Raji (cell line): Measurements from ENCODE around the gene KCNQ1.

Source experiments
- POLR2A ChIP-seq: IDR thresholded peaks from 2 replicates; pipeline ENCODE4 v1.6.1; 2011; ENCODE audit warnings: low read depth, low read length, control low read depth; ENCODE audit not compliant: insufficient read depth

The KCNQ1 gene

DNA sequence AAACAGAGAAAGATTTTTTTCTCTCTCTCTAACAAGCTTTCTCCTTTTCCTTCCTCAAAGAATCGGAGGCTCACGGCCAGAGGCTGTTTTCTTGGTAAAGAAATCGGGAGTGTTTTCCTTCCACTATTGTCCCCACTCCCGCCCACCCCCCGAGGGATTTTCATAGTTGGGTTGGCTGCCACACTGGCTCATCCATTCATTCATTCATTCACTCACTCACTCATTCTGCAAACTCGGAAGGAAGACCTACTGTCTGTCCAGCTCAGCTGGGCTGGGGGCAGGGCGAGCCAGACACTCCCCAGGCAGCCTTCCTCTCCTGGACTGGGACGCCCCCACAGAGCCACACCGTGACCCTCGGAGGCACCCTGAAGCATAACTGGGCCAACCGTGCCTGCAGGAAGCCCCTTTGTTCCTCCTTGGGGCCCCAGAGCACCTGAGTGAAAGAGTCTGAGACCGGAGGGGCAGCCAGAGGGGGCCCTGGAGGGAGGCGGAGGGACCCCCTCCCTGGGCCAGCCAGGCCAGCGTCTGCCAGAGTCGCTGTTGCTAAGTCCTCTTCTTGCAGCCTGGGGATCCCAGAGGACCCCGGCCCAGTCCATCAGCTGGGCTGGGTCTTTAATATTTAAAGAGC is 423.8 kb downstream of the KCNQ1 start:
- no peak for TF ChIP-seq POLR2A

DNA sequence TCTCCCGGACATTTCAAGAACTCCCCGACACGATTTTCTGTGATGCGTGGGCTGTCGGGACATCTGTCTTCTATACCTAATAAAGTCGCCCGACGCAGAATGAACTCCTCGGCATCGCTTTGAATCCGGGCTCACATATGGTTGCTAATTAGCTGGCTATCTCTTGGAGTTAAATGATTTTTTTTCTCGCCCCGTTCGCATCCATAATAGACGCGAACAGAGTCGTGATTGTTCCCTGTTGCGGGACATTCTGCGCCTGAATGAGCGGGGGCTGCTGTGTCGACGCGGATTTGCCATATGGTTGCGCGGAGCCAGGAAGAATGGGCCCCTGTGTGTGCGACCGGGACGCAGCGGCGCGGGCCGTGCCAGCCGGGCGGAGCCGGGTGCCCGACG is 424.3 kb downstream of the KCNQ1 start:
- no peak for TF ChIP-seq POLR2A

DNA sequence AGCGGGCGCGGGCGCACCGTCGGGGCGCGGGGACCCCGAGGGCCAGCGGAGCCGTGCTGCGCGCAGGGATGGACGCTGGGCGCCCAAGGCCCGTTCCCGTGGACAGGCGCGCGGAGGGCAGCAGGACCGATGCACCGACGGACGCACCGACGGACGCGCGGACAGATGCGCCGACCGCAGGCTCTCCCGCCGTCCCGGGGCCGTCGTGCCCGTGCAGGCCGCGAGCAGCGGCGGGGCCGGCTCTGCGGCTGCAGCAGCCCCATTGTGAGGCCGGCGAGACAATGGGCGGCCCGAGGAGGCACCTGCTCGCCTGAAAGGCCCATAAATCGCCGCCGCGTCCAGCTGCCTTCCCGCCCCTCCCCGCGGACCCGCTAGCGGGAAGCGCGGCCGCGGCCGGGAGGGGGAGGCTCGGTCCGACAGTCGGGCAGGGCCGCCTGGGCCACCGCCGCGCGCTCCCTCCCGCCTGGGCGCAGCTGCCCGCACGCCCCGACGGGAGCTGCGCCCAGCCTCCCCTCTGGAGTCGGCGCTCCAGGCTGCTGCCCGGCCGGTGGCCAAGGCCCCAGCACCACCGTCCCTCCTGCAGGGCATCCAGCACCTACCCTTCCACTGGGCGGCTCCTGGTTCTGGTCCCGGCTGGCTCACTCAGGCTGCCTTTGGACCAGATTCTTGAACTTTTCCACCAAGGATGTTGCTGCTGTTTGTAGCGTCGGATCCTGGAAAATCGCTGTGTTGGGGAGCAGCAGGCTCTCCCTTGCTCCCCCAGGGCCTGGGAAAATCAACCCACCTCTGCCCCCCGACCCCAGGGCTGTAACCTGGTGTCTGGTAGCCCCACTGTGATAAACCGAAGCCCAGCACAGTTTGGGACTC is 425.0 kb downstream of the KCNQ1 start:
- no peak for TF ChIP-seq POLR2A

DNA sequence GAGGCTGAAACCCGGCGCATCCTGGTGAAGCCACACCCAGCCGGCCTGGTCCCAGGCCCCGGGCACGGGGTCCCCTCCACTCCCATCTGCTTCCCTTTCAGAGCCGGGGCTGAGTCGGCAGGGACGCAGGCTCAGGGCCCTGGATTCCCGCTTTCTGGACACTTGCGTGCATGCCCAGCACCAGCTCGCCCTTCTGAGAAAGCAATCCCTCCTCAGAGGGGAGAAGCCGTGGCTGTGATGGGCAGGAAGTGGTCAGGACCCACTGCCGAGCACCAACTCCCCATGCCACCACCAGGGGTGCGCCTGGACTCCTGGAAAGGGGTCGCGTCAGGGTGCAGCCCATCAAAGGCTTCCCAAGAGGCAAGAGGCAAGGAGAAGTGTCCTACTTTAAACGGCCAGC is 425.7 kb downstream of the KCNQ1 start:
- no peak for TF ChIP-seq POLR2A

DNA sequence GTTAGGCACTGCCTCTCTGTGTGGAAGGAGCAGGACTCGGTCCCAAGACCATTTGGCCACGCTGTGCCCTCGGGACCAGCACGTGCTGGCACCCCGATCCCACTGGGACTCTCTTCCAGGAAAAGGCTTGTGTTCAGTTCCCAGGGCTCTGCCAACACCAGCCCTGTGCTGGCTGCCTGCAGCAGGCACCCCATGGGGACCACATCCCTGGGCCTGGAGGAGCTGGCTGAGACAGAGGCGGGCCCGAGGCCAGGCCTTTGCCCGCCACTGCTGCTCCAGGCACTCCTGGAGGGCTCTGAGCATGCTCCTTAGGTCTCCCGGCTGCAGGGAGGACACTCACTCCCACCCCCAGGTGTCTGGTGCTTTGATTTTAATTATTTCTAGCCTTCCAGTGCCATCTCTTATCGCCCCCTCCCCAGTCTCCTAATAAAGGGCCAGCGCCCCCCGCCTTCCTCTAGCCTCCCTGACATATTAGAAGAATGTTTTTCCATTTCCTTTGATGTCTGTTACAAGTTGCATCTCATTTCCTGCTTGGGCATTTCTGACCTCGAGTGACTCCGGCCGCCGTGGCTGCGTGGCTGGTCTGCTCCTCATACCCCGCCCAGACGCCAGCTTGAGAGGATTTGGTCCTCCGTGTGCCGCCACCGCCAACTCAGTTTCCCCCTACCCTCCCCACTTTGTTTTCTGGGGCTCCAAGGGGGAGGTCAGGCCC is 426.3 kb downstream of the KCNQ1 start:
- TF ChIP-seq POLR2A, result no peak

DNA sequence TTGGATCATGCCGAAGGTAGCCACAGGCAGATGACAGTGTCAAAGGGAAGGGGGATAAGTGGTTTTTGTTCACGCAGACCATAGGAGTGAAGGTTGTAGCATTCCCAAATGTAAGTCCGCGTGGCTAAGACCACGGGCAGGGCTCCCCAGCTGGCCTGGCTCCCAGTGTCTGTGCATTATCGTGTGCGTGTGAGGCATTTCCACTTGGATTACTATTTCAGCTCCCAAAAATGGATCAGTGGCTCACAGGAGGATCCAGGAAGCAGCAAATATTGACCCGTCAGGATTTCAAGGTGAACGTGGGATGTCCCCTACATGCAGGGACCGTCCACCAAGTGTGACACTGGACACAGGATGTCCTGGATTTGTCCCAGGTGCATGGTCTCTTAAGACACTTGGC is 430.2 kb downstream of the KCNQ1 start:
- TF ChIP-seq POLR2A, result no peak

DNA sequence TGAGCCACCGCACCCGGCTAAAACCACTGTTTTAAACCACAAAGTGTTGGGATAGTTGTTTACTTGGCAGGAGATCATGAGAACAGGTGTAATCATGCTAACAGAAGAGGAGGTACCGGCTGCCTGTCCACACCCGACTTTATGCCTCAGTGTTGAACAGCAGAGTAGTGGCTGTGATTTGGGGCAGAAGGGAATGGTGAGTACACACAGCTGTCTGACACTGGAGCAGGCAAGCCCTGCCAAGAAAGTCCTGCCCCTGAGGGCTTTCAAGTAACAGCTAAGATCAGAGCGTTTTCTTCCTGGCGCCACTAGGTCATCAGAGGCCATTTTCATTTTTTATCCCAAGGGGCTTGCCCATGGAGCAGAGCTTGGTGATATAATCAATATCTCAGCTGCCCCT is 432.7 kb downstream of the KCNQ1 start:
- no peak for TF ChIP-seq POLR2A

DNA sequence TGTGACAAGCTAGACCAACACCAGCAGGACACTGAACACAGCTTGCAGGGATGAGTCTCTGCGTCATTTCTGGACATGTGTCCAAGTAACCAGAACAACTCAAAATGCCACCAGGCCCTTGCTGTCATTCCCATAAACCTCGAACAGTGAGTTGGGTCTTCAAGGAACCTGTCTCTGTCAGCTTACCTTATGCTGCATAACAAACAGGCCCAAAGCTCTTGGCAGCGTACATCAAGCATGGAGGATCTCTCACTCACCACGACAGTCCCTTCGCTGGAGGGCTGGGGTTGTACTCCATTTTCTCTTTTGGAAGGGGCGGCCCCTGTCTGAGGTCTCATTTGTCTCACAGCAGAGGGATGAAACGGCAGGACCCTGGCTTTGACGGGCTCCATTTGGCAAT is 434.0 kb downstream of the KCNQ1 start:
- no peak for TF ChIP-seq POLR2A

DNA sequence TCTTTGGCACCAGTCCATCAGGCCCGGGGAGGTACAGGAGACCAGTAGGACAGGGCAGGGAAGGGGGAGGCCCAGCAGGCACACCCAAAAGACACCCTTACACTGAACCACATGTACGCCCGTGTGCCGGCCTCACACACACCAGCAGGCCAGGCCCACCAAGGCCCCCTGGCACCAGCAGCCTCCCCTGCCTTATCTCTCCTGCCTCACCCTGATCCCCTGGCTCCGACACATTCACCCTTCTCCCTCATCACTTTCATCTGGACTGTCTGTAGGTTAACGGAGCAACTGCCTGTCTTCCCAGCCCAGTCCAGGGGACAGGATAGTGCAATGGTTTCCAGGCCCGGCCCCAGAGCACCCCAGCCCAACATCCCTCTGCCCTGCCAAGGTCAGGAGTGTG is 435.8 kb downstream of the KCNQ1 start:
- TF ChIP-seq POLR2A, result no peak

DNA sequence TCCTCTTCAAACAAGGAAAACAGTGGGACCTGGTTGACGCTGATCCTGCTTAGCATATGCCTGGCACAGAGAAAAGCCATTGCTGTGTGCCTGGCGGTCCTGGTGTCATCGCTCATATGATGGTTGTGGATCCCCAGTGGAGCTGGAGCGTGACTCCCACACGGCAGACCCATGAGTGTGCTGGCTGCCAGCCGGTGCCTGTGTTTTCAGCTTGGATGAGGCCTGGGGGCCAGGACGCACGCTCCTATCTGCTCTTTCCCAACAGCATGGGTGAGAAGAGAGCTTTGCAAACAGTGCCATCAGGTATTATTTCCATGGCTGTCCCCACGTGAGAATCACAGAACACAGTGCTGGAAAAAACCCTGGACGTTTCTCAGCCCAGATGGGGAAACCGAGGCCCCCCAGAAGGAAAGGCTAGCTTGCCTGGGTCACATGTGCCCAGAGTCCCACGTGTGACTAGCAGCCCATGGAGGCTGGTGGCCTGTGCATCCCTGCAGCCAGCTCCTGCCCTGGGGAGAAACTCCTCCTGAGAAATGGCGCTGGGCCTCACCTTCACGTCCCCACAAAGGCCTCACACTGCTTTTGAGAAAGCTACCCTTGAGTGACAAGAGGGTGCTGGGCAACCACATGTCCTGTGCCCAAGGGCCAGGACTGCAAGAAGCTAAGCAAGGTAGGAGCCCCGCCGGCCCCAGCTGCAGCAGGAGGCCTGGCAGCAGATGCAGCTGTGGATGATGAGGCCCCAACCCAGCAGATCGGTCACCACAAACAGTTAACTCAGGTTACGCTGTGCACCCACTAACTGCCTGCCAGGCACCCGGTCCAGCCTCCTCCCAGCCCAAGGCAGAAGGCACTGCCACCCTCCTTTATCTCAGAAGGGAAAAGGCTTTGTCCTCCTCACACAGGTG is 436.5 kb downstream of the KCNQ1 start:
- TF ChIP-seq POLR2A, result no peak

DNA sequence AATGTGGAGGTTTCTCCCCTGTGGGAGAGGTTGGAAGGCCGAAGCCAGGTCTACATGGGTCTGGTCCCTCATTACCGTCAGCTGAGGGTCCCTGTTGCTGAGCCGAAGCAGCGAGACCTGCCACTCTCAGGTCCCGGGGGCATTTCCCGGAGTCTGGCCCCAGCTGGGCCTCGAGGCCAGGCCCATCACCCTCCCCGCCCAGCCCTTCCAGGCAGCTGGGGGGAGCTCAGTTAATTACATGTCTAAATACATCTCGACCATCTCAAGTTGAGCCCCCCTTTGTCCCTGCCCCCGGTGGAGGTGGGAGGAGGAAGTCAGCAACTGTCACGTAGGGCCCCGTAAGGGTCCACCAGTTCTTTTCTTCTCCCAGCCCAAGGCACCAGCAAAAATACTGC is 437.2 kb downstream of the KCNQ1 start:
- TF ChIP-seq POLR2A, result no peak

DNA sequence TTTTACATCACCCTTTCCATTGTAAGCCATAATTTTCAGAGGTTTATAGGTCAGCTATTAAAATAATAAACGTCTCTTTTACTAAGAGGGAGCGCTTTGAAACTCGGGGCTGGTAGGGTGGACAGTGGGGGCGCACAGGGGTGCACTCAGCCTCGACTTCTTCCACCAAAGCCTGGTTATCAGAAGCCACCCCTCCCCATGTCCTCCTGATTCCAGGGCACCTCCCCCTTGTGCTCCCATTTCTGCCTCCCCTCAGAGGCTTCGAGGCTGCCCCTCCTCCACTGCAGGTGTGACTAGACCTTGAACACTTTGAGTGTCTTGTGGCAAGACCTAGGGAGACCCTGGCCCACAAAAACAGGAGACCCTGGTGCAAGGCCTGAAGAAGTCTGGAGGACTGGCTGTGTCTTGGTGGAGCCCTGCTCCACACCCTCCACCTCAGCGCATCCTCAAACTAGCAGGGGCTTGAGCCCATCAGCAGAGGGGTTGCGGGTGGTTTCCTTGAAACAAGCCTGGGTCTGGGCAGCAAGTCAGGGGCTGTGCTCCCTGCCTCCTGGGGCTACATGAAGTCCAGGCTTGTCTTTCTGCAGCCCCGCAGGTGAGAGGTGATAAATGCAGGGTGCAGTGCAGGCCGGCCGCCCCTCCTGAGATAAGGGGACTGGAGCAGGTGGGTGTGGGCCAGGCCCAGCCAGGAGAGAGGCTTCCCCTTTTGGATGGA is 437.7 kb downstream of the KCNQ1 start:
- no peak for TF ChIP-seq POLR2A

DNA sequence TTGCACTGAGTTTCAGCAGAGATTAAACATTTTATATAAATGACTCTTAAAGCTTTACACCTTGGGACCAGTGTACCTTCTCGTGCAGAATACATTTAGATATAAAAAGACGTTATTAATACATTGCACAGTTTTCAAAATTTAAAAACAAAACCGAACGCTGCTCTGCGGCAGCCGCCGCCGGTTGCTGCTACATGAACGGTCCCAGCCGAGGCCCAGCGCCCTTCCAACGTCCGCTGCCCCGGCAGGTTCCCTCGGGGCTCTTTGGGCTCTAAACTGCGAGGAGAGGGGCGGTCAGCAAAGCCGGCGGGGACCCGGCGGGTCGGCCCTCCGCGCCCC is 438.8 kb downstream of the KCNQ1 start:
- TF ChIP-seq POLR2A, result no peak

DNA sequence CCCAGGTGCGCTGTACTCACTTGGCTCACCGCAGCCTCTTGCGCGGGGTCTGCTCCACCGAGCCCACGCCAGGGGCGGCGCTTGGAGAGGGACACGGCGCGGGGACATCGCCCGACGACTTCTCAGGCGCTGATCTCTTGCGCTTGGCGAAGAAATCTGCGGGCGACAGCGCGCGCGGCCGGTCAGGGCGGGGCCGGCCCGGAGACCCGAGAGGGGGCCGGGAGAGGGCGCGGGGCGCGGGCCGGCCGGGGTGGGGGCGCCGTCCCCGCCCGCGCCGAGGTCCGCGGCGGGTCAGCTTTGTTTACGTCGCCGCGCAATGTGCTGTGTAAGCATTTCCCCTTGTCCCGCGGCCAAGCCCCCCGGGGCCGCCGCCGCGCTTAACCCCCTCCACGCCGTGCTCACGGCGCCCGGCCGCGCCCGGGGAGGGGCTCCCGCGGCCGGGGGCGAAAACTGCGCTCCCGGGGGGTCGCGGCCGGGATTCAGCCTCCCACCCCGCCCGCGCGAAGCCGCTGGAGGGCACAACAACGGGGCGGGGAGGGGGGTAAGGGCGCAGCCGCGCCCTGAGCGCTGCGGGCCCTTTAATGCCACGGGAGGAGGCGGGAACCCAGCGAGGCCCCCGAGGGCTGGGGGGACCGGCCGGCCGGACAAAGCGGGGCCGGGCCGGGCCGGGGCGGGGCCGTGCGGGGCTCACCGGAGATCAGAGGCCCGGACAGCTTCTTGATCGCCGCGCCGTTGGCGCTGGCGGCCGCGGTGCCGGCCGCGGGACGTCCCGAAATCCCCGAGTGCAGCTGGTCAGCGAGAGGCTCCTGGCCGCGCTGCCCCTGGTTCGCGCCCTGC is 439.4 kb downstream of the KCNQ1 start:
- no peak for TF ChIP-seq POLR2A

DNA sequence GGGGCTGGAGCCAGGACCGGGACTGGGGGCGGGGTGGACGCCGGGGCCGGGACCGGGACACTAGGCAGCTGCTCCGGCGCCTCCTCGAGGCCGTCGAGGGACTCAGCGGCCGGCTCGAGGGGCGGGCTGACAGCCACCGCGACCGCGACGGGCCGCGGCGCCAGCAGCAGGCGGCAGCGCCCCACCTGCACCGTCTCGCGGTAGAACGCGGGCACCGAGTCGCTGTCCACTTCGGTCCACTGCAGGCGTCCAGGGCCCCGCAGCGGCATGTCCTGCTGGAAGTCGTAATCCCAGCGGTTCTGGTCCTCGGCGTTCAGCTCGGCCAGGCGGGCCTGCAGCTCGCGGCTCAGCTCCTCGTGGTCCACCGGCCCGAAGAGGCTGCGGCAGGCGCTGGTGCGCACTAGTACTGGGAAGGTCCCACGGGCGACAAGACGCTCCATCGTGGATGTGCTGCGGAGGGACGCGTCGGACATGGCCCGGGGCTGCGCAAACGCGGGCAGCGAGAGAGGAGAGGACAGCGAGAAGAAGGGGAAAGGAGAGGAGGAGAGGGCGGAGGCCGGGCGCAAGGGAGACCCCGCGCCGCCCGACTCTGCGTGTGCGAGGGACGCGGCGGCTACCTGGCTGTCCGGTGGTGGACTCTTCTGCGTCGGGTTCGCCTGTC is 440.3 kb downstream of the KCNQ1 start:
- TF ChIP-seq POLR2A, result no peak
